GM23338 (cell line): ENCODE results near the gene ECE1. TPM values are rescaled to one million over a fixed set of nuclear protein-coding genes. Genes with fewer than 3 reads are reported as not detected.

Experiments used
- ATAC-seq: fragments of 200-7000 bp; cut with Tn5 transposase; 3 replicates; pipeline ENCODE4 v1.9.1; 2020
- DNase-seq: peaks from one replicate; pipeline ENCODE4 v3.0.0-alpha.2; 2015; ENCODE audit warnings: low spot score
- H2AFZ ChIP-seq: fragments of 200-600 bp; sonication (generic); 2 replicates; pipeline ENCODE4 v1.8.0; 2016; ENCODE audit warnings: antibody characterized with exemption, mild to moderate bottlenecking, moderate library complexity
- H3F3A ChIP-seq: fragments of 200-600 bp; sonication (generic); replicated peaks from 2 replicates; pipeline ENCODE4 v1.8.0; 2017; ENCODE audit warnings: antibody characterized with exemption, mixed run types, low read depth
- H3K27ac ChIP-seq: fragments of 200-600 bp; sonication (generic); 2 replicates; pipeline ENCODE4 v1.6.1; 2016; ENCODE audit warnings: low read depth
- H3K27me3 ChIP-seq: fragments of 200-600 bp; sonication (generic); 2 replicates; pipeline ENCODE4 v1.8.0; 2016; ENCODE audit warnings: mild to moderate bottlenecking, mixed run types, moderate library complexity; ENCODE audit not compliant: insufficient read depth
- H3K36me3 ChIP-seq: fragments of 200-600 bp; sonication (generic); 2 replicates; pipeline ENCODE4 v1.8.0; 2016; ENCODE audit warnings: mild to moderate bottlenecking; ENCODE audit not compliant: insufficient read depth
- H3K4me1 ChIP-seq: fragments of 200-600 bp; sonication (generic); 2 replicates; pipeline ENCODE4 v1.8.0; 2016; ENCODE audit warnings: mild to moderate bottlenecking, moderate library complexity; ENCODE audit not compliant: insufficient read depth
- H3K4me2 ChIP-seq: fragments of 200-600 bp; sonication (generic); 2 replicates; pipeline ENCODE4 v1.7.1; 2017; ENCODE audit warnings: mixed run types
- H3K4me3 ChIP-seq: fragments of 200-600 bp; sonication (generic); 2 replicates; pipeline ENCODE4 v1.6.1; 2016; ENCODE audit warnings: mixed run types
- H3K79me2 ChIP-seq: fragments of 200-600 bp; sonication (generic); replicated peaks from 2 replicates; pipeline ENCODE4 v1.8.0; 2017; ENCODE audit warnings: mild to moderate bottlenecking; ENCODE audit not compliant: insufficient read depth
- H3K9me2 ChIP-seq: fragments of 200-600 bp; sonication (generic); 2 replicates; pipeline ENCODE4 v1.8.0; 2017; ENCODE audit not compliant: insufficient read depth
- H4K20me1 ChIP-seq: fragments of 200-600 bp; sonication (generic); replicated peaks from 2 replicates; pipeline ENCODE4 v1.8.0; 2017; ENCODE audit warnings: mild to moderate bottlenecking; ENCODE audit not compliant: insufficient read depth
- H3K27ac Mint-ChIP-seq: 2 replicates; pipeline ENCODE4 v1.8.0; 2020; ENCODE audit warnings: inconsistent platforms, mild to moderate bottlenecking, moderate library complexity, mixed read lengths
- H3K27me3 Mint-ChIP-seq: 3 replicates; pipeline ENCODE4 v1.8.0; 2022; ENCODE audit warnings: low read depth, mild to moderate bottlenecking, moderate library complexity, mixed read lengths, inconsistent platforms; ENCODE audit not compliant: insufficient read depth, poor library complexity
- H3K36me3 Mint-ChIP-seq: 3 replicates; pipeline ENCODE4 v1.8.0; 2021; ENCODE audit warnings: low read depth, mild to moderate bottlenecking, inconsistent platforms, moderate library complexity, mixed read lengths
- H3K4me1 Mint-ChIP-seq: 3 replicates; pipeline ENCODE4 v1.8.0; 2020; ENCODE audit warnings: mild to moderate bottlenecking, inconsistent platforms, mixed read lengths
- H3K4me3 Mint-ChIP-seq: 3 replicates; pipeline ENCODE4 v1.8.0; 2021; ENCODE audit warnings: moderate library complexity, mild to moderate bottlenecking, inconsistent platforms, mixed read lengths
- H3K9me3 Mint-ChIP-seq: 3 replicates; pipeline ENCODE4 v1.8.0; 2020; ENCODE audit warnings: moderate library complexity, mild to moderate bottlenecking, inconsistent platforms, mixed read lengths
- NANOG ChIP-seq: IDR thresholded peaks from 2 replicates; pipeline ENCODE4 v1.6.1; 2016; ENCODE audit warnings: antibody characterized with exemption, borderline replicate concordance
- POLR2AphosphoS5 ChIP-seq: IDR thresholded peaks from 2 replicates; pipeline ENCODE4 v1.6.1; 2016; ENCODE audit warnings: antibody characterized with exemption, low read depth
- STAT1 ChIP-seq: IDR thresholded peaks from one replicate; pipeline ENCODE4 v1.6.1; 2016; ENCODE audit warnings: antibody characterized with exemption; ENCODE audit not compliant: unreplicated experiment
- ZNF114 ChIP-seq: fragments of 250-450 bp; sonication (Bioruptor Pico); IDR thresholded peaks from 2 replicates; pipeline ENCODE4 v1.5.0; 2020; ENCODE audit warnings: mild to moderate bottlenecking, moderate library complexity
- ZNF462 ChIP-seq: fragments of 250-450 bp; sonication (Bioruptor Pico); IDR thresholded peaks from 2 replicates; pipeline ENCODE4 v1.5.0; 2020; ENCODE audit warnings: mild to moderate bottlenecking, moderate library complexity
- polyA plus RNA-seq: library from polyadenylated mRNA; unstranded; fragments of >200 nt; fragmentation: Nextera tagmentation; extraction: Ambion mirVana; gene quantifications from 2 replicates; pipeline ENCODE4 v1.2.1, GENCODE V29; 2016
- total RNA-seq: library from RNA; depleted of rRNA; stranded (reverse); fragments of >200 nt; shearing (Covaris generic); gene quantifications from 2 replicates; pipeline ENCODE4 v1.2.3, GENCODE V29; 2014
- TF ChIP-seq, protein P1 (sequence below), 2 experiments: fragments of 200-600 bp in 1 of 2; sonication (generic) in 1 of 2; conservative IDR thresholded peaks; 2 replicates each; pipeline versions ENCODE4 v1.5.1 to v1.6.1; 2016 to 2017; ENCODE audit warnings: antibody characterized with exemption in 2 of 2, low read depth in 2 of 2, mild to moderate bottlenecking in 2 of 2, moderate library complexity in 1 of 2

ECE1 gene
- total and polyA plus RNA-seq, 2 experiments from 2014 or later, result 11.0 to 45.0 TPM

DNA sequence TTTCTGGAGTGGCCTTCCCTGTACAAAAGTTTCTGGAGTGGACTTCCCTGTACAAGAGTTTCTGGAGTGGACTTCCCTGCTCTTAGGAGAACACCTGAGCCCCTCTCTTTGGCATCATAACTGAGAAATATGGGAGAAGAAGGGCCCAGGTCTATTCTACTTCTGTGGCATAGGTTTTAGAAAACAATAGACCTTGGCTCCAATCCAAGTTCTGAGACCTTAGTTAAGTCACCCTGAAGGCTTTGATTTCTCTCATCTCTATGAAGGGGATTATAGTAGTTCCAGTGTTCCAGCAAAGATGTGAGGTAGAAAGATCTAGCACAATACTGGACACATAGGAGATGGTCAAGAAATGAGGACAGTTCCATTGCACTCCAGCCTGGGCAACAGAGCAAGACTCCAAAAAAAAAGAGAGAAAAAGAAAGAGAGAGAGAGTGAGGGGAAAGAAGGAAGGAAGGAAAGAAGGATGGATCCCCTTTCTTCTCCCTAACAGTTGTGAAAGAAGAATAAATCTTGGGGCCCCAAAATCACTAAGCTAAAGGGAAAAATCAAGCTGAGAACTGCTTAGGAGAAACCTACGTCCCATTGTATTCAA lies 100.3 kb downstream of the ECE1 start (continued):
- no peak for TF ChIP-seq ZNF462
- no peak for TF ChIP-seq POLR2AphosphoS5

DNA sequence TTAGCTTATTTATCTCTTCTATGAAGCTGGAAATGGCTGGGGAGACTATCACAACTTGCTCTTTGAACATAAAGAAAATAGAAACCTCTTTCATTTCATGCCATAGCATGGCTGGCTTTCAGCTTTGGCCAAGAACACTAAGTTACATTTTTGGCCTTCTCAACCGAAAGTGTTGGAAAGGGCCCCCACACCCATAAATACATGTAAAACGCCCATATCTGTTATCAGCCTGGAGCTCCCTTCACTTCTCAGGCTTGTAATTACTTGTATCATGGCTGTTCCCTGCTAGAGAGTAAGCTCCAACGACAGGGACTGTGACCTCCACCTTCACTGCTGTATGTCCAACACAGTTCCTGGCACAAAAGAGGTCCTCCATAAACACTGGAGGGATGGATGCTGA lies 100.8 kb downstream of the ECE1 start:
- Mint-ChIP-seq H3K27ac (no peak overlapping the region), H3K4me1 (no peaks in the 10 kb centered on the region), H3K36me3 (no peaks in the 10 kb centered on the region), H3K9me3 (no peaks in the 10 kb centered on the region), H3K4me3 (no peak overlapping the region), H3K27me3 (peaks cover 87% of the 10 kb centered on the region)
- DNase-seq, result no peak
- H4K20me1 ChIP-seq, result peaks cover 3% of the 10 kb centered on the region
- H3K27me3 ChIP-seq, result peaks cover 100% of the 10 kb centered on the region
- no peaks in the 10 kb centered on the region for H3F3A ChIP-seq
- no peak for ATAC-seq
- H3K79me2 ChIP-seq, result no peaks in the 10 kb centered on the region
- no peak overlapping the region for H3K4me2 ChIP-seq
- no peak overlapping the region for H3K4me3 ChIP-seq
- no peaks in the 10 kb centered on the region; the same call in 1 of the 2 replicates for H3K4me1 ChIP-seq
- H3K36me3 ChIP-seq, result no peaks in the 10 kb centered on the region
- H3K9me2 ChIP-seq, result no peaks in the 10 kb centered on the region
- H3K27ac ChIP-seq, result no peak overlapping the region
- no peak overlapping the region for H2AFZ ChIP-seq
- TF ChIP-seq ZNF462 (no peak), STAT1 (no peak), NANOG (no peak), ZNF114 (CRISPR knock-in tag) (no peak), POLR2AphosphoS5 (no peak)
- TF ChIP-seq, protein P1, sequence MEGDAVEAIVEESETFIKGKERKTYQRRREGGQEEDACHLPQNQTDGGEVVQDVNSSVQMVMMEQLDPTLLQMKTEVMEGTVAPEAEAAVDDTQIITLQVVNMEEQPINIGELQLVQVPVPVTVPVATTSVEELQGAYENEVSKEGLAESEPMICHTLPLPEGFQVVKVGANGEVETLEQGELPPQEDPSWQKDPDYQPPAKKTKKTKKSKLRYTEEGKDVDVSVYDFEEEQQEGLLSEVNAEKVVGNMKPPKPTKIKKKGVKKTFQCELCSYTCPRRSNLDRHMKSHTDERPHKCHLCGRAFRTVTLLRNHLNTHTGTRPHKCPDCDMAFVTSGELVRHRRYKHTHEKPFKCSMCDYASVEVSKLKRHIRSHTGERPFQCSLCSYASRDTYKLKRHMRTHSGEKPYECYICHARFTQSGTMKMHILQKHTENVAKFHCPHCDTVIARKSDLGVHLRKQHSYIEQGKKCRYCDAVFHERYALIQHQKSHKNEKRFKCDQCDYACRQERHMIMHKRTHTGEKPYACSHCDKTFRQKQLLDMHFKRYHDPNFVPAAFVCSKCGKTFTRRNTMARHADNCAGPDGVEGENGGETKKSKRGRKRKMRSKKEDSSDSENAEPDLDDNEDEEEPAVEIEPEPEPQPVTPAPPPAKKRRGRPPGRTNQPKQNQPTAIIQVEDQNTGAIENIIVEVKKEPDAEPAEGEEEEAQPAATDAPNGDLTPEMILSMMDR (conservative IDR thresholded peaks at IDR 0.05; ENCODE audit: low read depth in 2 of 2), result no peak
